Activated CD4-positive, alpha-beta memory T cell treated with anti-CD3 and anti-CD28 coated beads for 36 hours (primary cell): ENCODE data around the gene GMDS. TPM values are rescaled to one million over a fixed set of nuclear protein-coding genes. Genes with fewer than 3 reads are reported as not detected.

Source experiments
- CTCF ChIA-PET: fragments of 350-600 bp; sonication (Branson Sonifier 250); formaldehyde crosslinking; loops from one replicate; lab custom pipeline; 2021; ENCODE audit warnings: antibody characterized with exemption, inconsistent platforms; lab: Charles Lee
- POLR2A ChIA-PET: fragments of 350-600 bp; sonication (Branson Sonifier 250); formaldehyde crosslinking; loops from one replicate; lab custom pipeline; 2021; ENCODE audit warnings: antibody characterized with exemption; lab: Charles Lee
- DNase-seq: peaks from one replicate; pipeline ENCODE4 v3.0.0-alpha.2; 2020
- H3K27ac Mint-ChIP-seq: one replicate; pipeline ENCODE4 v1.8.0; 2021; ENCODE audit warnings: mixed read lengths
- H3K27me3 Mint-ChIP-seq: one replicate; pipeline ENCODE4 v1.8.0; 2021; ENCODE audit warnings: mixed read lengths
- H3K36me3 Mint-ChIP-seq: one replicate; pipeline ENCODE4 v1.8.0; 2021; ENCODE audit warnings: mixed read lengths
- H3K4me1 Mint-ChIP-seq: one replicate; pipeline ENCODE4 v1.8.0; 2021; ENCODE audit warnings: low read depth, mixed read lengths
- H3K4me3 Mint-ChIP-seq: one replicate; pipeline ENCODE4 v1.8.0; 2021; ENCODE audit warnings: mild to moderate bottlenecking, mixed read lengths
- H3K9me3 Mint-ChIP-seq: one replicate; pipeline ENCODE4 v1.8.0; 2021; ENCODE audit warnings: mixed read lengths
- intact Hi-C: fragments of 100-400 bp; cut with micrococcal nuclease; formaldehyde crosslinking; loops from one replicate; pipeline ENCODE4 v1.15.1; 2023
- total RNA-seq, 2 experiments: library from RNA; stranded (reverse); gene quantifications; one replicate each; pipeline ENCODE4 v1.2.3, GENCODE V29; 2021

The GMDS gene
- total RNA-seq, 2 experiments from 2014 or later = 34.7 to 36.4 TPM

DNA sequence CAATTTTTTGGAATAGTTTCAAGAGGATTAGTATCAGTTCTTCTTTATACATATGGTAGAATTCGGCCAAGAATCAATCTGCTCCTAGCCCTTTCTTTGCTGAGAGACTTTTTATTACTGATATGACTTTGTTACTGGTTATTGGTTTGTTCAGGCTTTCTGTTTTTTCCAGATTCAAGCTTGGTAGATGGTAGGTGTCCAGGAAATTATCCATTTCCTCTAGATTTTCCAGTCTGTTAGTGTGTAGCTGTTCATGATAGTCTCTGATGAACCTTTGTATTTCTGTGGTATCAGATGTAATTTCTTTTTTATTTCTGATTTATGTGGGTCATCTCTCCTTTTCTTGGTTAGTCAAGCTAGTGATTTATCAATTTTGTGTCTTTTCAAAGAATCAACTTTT is 167.6 kb downstream of the GMDS start:
- Mint-ChIP-seq H3K9me3 (peaks cover 31% of the 10 kb centered on the region), H3K27ac (no peak overlapping the region), H3K27me3 (no peaks in the 10 kb centered on the region), H3K36me3 (peaks cover 27% of the 10 kb centered on the region), H3K4me1 (peaks cover 26% of the 10 kb centered on the region), H3K4me3 (no peak overlapping the region)
- no peak for DNase-seq
- ChIA-PET POLR2A (no interaction called here), CTCF (interaction anchor here (1.5 kb wide), 1 partner anchor 26 kb away, joined by 3 read pairs; no protein-coding TSS in a partner anchor)
- intact Hi-C loops = no loop called here

DNA sequence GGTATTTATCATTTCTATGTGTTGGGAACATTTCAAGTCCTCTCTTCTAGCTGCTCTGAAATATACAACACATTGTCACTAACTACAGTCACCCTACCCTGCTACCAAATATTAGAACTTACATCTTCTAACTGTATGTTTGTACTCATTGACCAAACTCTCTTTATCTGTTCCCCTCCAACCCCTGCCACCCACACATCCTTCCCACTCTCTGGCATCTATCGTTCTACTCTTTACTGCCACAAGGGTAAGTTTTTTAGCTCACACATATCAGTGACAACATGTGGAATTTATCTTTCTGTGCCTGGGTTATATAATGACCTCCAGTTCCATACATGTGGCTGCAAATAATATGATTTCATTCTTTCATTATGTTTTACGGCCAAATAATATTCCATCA is 171.9 kb downstream of the GMDS start:
- no peaks in the 10 kb centered on the region for H3K27me3 Mint-ChIP-seq
- no peak overlapping the region for H3K4me3 Mint-ChIP-seq
- intact Hi-C loops = no loop called here
- H3K27ac Mint-ChIP-seq = no peak overlapping the region
- ChIA-PET CTCF (no interaction called here), POLR2A (no interaction called here)
- no peak for DNase-seq
- H3K36me3 Mint-ChIP-seq = peaks cover 11% of the 10 kb centered on the region
- H3K4me1 Mint-ChIP-seq = peaks cover 2% of the 10 kb centered on the region
- peaks cover 22% of the 10 kb centered on the region for H3K9me3 Mint-ChIP-seq

GRCh38 chr6:2072453-2072852 is 173.0 kb downstream of the GMDS start:
- Mint-ChIP-seq H3K36me3 (peaks cover 10% of the 10 kb centered on the region), H3K4me3 (no peak overlapping the region), H3K27me3 (no peaks in the 10 kb centered on the region), H3K4me1 (no peaks in the 10 kb centered on the region), H3K27ac (no peak overlapping the region), H3K9me3 (peaks cover 13% of the 10 kb centered on the region)
- DNase-seq = no peak
- ChIA-PET CTCF (no interaction called here), POLR2A (no interaction called here)
- intact Hi-C loops = no loop called here

- no peak for DNase-seq
- peaks cover 1% of the 10 kb centered on the region for H3K9me3 Mint-ChIP-seq
- no peak overlapping the region for H3K27ac Mint-ChIP-seq
- H3K27me3 Mint-ChIP-seq = no peaks in the 10 kb centered on the region
- intact Hi-C loops = no loop called here
- H3K4me1 Mint-ChIP-seq = no peaks in the 10 kb centered on the region
- H3K4me3 Mint-ChIP-seq = no peak overlapping the region
- peaks cover 10% of the 10 kb centered on the region for H3K36me3 Mint-ChIP-seq
- CTCF ChIA-PET = no interaction called here
- POLR2A ChIA-PET = no interaction called here
These were observed 181.9 kb downstream of the GMDS start for GRCh38 chr6:2063547-2063946.

- Mint-ChIP-seq H3K4me1 (no peaks in the 10 kb centered on the region), H3K27ac (no peak overlapping the region), H3K27me3 (no peaks in the 10 kb centered on the region), H3K4me3 (no peak overlapping the region), H3K36me3 (peaks cover 15% of the 10 kb centered on the region), H3K9me3 (no peaks in the 10 kb centered on the region)
- CTCF ChIA-PET = no interaction called here
- DNase-seq = no peak
- POLR2A ChIA-PET = no interaction called here
- intact Hi-C loops = no loop called here
These were observed 183.5 kb downstream of the GMDS start for GRCh38 chr6:2061880-2062279.

GRCh38 chr6:2055911-2056310 is 189.5 kb downstream of the GMDS start:
- H3K36me3 Mint-ChIP-seq = peaks cover 12% of the 10 kb centered on the region
- ChIA-PET CTCF (no interaction called here), POLR2A (no interaction called here)
- peaks cover 3% of the 10 kb centered on the region for H3K4me1 Mint-ChIP-seq
- H3K9me3 Mint-ChIP-seq = no peaks in the 10 kb centered on the region
- no peaks in the 10 kb centered on the region for H3K27me3 Mint-ChIP-seq
- no peak for DNase-seq
- intact Hi-C loops = no loop called here
- H3K27ac Mint-ChIP-seq = no peak overlapping the region
- no peak overlapping the region for H3K4me3 Mint-ChIP-seq

GRCh38 chr6:2055143-2055542 is 190.3 kb downstream of the GMDS start:
- CTCF ChIA-PET = no interaction called here
- intact Hi-C loops = no loop called here
- no peak overlapping the region for H3K27ac Mint-ChIP-seq

GRCh38 chr6:2054516-2055067 is 190.8 kb downstream of the GMDS start:
- Mint-ChIP-seq H3K4me1 (peaks cover 3% of the 10 kb centered on the region), H3K27ac (no peak overlapping the region), H3K4me3 (no peak overlapping the region), H3K9me3 (no peaks in the 10 kb centered on the region), H3K27me3 (no peaks in the 10 kb centered on the region), H3K36me3 (peaks cover 5% of the 10 kb centered on the region)
- intact Hi-C loops = no loop called here
- ChIA-PET CTCF (no interaction called here), POLR2A (interaction anchor here (0.6 kb wide), 1 partner anchor 615 kb away, joined by 3 read pairs; no protein-coding TSS in a partner anchor)
- no peak for DNase-seq

More at GRCh38 chr6:2055143-2055542, 190.3 kb downstream of the GMDS start:
- Mint-ChIP-seq H3K4me3 (no peak overlapping the region), H3K4me1 (peaks cover 3% of the 10 kb centered on the region), H3K9me3 (no peaks in the 10 kb centered on the region), H3K27me3 (no peaks in the 10 kb centered on the region), H3K36me3 (peaks cover 8% of the 10 kb centered on the region)
- POLR2A ChIA-PET = no interaction called here
- DNase-seq = no peak

DNA sequence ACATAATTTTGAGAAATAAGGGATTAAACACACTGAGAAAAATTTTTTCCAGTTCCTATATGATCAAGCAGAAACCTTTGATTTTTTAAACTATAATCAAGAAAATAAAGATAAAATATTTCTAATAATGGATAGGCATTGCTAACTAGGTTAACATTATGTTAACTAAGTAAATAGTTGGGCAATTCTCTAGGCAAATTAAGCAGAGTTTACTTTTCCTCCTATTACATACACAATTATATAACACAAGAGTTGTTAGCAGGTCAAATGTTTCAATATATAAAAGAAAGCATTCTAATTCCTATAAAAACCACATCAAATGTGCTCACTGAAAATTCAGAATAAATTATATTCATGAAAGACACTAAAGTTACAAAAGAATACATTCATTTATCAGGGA is 191.7 kb downstream of the GMDS start:
- no peaks in the 10 kb centered on the region for H3K27me3 Mint-ChIP-seq
- no peaks in the 10 kb centered on the region for H3K9me3 Mint-ChIP-seq
- intact Hi-C loops = no loop called here
- no peak for DNase-seq
- H3K4me3 Mint-ChIP-seq = no peak overlapping the region
- POLR2A ChIA-PET = interaction anchor here (0.6 kb wide), 1 partner anchor 614 kb away, joined by 3 read pairs; no protein-coding TSS in a partner anchor
- peaks cover 5% of the 10 kb centered on the region for H3K36me3 Mint-ChIP-seq
- H3K27ac Mint-ChIP-seq = no peak overlapping the region
- peaks cover 3% of the 10 kb centered on the region for H3K4me1 Mint-ChIP-seq
- CTCF ChIA-PET = no interaction called here

- H3K27me3 Mint-ChIP-seq = no peaks in the 10 kb centered on the region
- ChIA-PET POLR2A (no interaction called here), CTCF (no interaction called here)
- H3K4me3 Mint-ChIP-seq = no peak overlapping the region
- no peak overlapping the region for H3K27ac Mint-ChIP-seq
- DNase-seq = no peak
- H3K9me3 Mint-ChIP-seq = peaks cover 7% of the 10 kb centered on the region
- H3K36me3 Mint-ChIP-seq = peaks cover 4% of the 10 kb centered on the region
- H3K4me1 Mint-ChIP-seq = no peaks in the 10 kb centered on the region
- intact Hi-C loops = no loop called here
These were observed 197.6 kb downstream of the GMDS start for GRCh38 chr6:2047855-2048254.

DNA sequence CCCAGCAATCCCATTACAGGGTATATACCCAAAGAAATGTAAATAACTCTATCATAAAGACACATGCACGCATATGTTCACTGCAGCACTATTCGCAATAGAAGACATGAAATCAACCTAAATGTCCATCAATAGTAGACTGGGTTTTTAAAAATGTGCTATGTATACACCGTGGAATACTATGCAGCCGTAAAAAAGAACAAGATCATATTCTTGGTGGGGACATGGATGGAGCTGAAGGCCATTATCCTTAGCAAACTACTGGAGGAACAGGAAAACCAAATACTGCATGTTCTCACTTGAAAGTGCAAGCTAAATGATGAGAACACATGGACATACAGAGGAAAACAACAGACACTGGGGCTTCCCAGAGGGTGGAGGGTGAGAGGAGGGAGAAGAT is 201.2 kb downstream of the GMDS start:
- Mint-ChIP-seq H3K4me3 (no peak overlapping the region), H3K36me3 (peaks cover 4% of the 10 kb centered on the region), H3K27me3 (no peaks in the 10 kb centered on the region), H3K9me3 (peaks cover 7% of the 10 kb centered on the region), H3K27ac (no peak overlapping the region), H3K4me1 (peaks cover 4% of the 10 kb centered on the region)
- no peak for DNase-seq
- CTCF ChIA-PET = no interaction called here
- intact Hi-C loops = no loop called here
- POLR2A ChIA-PET = no interaction called here

DNA sequence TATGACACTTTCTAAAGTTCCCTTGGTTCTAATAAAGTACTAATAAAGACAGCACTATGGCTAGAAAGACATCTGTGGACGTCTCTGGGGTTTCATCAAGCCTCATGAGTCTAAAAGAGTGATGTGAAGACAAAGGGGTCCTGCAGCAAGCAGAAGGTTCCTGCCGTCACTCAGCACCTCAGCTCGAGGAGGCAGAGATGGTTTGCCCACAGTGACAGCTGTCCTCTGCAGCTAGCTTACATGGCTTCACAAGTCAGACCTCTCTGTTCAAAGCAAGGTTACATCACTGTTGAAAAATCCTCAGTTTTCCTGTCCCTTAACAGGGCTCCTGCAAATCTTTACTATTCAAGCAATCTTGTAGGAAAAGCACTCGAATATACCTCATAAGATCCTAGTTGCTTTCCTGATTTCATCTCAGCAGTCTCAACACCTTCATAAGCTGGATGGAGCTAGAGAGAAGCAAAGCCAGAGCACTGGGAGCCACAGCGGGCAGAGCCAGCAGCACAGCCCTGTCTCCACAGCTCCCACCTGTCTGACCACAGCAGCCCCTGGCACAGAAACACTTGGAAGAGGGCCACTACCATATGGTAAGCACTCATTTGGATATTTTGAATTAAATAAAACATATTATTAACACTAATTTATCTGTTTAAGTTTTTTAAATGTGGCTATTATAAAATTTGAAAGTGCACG is 202.3 kb downstream of the GMDS start:
- H3K9me3 Mint-ChIP-seq = peaks cover 7% of the 10 kb centered on the region
- no peak overlapping the region for H3K27ac Mint-ChIP-seq
- peaks cover 15% of the 10 kb centered on the region for H3K4me1 Mint-ChIP-seq
- CTCF ChIA-PET = no interaction called here
- no peak overlapping the region for H3K4me3 Mint-ChIP-seq
- intact Hi-C loops = no loop called here
- no peak for DNase-seq
- peaks cover 4% of the 10 kb centered on the region for H3K36me3 Mint-ChIP-seq
- POLR2A ChIA-PET = no interaction called here
- no peaks in the 10 kb centered on the region for H3K27me3 Mint-ChIP-seq

DNA sequence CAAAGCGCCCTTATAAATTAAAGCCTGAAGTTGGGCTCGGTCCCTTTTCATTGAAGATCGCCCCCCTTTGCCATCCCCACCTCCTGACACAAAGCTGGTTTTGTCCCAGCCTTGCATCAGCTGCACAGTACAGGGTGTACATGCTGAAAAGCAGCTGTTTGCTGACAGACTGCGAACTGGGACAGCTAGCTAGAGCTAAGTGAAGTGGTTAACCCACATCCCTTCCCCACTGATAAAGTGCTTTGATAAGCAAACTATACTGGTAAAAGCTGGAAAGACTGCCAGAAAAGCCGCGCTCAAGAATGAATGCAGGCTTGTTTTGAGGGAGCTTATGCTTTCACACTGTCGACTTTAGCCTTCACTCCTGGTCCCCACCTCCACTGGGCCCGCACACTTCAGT is 207.3 kb downstream of the GMDS start:
- no peak overlapping the region for H3K4me3 Mint-ChIP-seq
- CTCF ChIA-PET = interaction anchor here (1.9 kb wide), 1 partner anchor 596 kb away, joined by 5 read pairs; no protein-coding TSS in a partner anchor
- intact Hi-C loops = no loop called here
- no peaks in the 10 kb centered on the region for H3K27me3 Mint-ChIP-seq
- POLR2A ChIA-PET = no interaction called here
- peak; percentile 26 for DNase-seq
- peaks cover 31% of the 10 kb centered on the region for H3K4me1 Mint-ChIP-seq
- H3K36me3 Mint-ChIP-seq = peaks cover 1% of the 10 kb centered on the region
- H3K27ac Mint-ChIP-seq = no peak overlapping the region
- no peaks in the 10 kb centered on the region for H3K9me3 Mint-ChIP-seq
